ENCODE results near the gene TRIM45. TPM values are rescaled to one million over a fixed set of nuclear protein-coding genes. Genes with fewer than 3 reads are reported as not detected.

Gene TRIM45
- total RNA-seq, 1 experiment from 2014 or later = 3.2 TPM

DNA sequence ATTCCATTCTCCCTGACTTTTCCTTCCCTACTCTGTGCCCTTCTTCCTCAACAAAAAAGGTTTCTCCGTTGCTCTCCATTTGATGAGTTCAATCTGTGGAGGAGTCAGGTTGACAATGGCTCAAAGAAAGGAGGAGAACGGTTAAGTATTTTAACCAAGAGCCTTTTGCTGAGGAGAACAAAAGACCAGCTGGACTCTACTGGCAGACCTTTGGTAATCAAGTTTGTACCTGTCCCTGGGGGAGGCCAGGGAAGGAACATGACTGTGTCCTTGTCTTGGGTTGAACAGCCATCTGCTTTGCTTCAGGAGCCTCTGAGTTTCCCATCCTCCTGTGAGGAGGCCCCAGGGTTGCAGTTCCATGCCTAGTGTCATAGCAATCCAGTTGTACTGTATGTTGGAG is 31.6 kb downstream of the TRIM45 start:
- Histone ChIP-seq H3K9me3 (ENCODE audit: low read depth, low read length, poor library complexity, severe bottlenecking) (no peaks in the 10 kb centered on the region), H3K4me3 (ENCODE audit: low read depth, low read length, poor library complexity, severe bottlenecking) (no peak overlapping the region), H3K27me3 (replicated peaks; ENCODE audit: insufficient read depth, low read depth, low read length, poor library complexity) (no peaks in the 10 kb centered on the region), H3K36me3 (ENCODE audit: insufficient read depth, low read length, poor library complexity, severe bottlenecking) (peaks cover 56% of the 10 kb centered on the region), H3K4me1 (ENCODE audit: insufficient read depth, low read length, poor library complexity, severe bottlenecking) (peaks cover 21% of the 10 kb centered on the region), H3K27ac (ENCODE audit: low read depth, low read length, poor library complexity, severe bottlenecking) (no peak overlapping the region)
- POLR2A ChIA-PET (ENCODE audit: low non-redundant PET) = no interaction called here
- TF ChIP-seq, protein P1, sequence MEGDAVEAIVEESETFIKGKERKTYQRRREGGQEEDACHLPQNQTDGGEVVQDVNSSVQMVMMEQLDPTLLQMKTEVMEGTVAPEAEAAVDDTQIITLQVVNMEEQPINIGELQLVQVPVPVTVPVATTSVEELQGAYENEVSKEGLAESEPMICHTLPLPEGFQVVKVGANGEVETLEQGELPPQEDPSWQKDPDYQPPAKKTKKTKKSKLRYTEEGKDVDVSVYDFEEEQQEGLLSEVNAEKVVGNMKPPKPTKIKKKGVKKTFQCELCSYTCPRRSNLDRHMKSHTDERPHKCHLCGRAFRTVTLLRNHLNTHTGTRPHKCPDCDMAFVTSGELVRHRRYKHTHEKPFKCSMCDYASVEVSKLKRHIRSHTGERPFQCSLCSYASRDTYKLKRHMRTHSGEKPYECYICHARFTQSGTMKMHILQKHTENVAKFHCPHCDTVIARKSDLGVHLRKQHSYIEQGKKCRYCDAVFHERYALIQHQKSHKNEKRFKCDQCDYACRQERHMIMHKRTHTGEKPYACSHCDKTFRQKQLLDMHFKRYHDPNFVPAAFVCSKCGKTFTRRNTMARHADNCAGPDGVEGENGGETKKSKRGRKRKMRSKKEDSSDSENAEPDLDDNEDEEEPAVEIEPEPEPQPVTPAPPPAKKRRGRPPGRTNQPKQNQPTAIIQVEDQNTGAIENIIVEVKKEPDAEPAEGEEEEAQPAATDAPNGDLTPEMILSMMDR (conservative IDR thresholded peaks at IDR 0.05; ENCODE audit: low read depth, low read length) = no peak
- TF ChIP-seq EZH2 (IDR thresholded peaks at IDR 0.05; ENCODE audit: borderline replicate concordance, low read depth, low read length, poor library complexity, severe bottlenecking) = no peak
- CTCF ChIA-PET = no interaction called here
- no TSS peak for BruUV-seq (replicated peaks)
- intact Hi-C loops (cut with micrococcal nuclease; ENCODE audit: unreplicated experiment) = no loop called here
- no peak for DNase-seq (ENCODE audit: low spot score)

DNA sequence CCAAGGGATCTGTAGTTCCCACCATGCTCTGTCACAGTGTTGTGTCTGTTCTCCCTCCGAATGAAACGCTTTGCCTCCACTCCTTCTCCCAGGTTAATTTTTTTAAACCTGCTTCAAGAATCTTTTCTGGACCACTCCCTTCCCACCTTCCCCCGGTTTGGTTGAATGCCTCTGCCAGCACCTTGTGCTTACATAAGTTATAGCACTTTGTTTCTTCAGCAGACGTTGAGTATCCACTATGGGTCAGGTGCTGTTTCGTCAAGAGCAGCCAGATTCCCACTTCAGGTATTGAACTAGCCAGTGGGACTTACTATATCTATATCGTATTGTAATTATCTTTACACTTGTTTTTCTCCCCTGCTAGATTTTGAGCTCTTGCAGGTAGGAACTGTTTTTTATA is 33.9 kb downstream of the TRIM45 start:
- no peak for TF ChIP-seq EZH2 (IDR thresholded peaks at IDR 0.05; ENCODE audit: borderline replicate concordance, low read depth, low read length, poor library complexity, severe bottlenecking)
- TF ChIP-seq, protein P1 (conservative IDR thresholded peaks at IDR 0.05; ENCODE audit: low read depth, low read length) = no peak
- ChIA-PET POLR2A (ENCODE audit: low non-redundant PET) (no interaction called here), CTCF (no interaction called here)
- Histone ChIP-seq H3K4me3 (ENCODE audit: low read depth, low read length, poor library complexity, severe bottlenecking) (no peak overlapping the region), H3K27me3 (replicated peaks; ENCODE audit: insufficient read depth, low read depth, low read length, poor library complexity) (no peaks in the 10 kb centered on the region), H3K27ac (ENCODE audit: low read depth, low read length, poor library complexity, severe bottlenecking) (no peak overlapping the region), H3K4me1 (ENCODE audit: insufficient read depth, low read length, poor library complexity, severe bottlenecking) (peaks cover 1% of the 10 kb centered on the region), H3K9me3 (ENCODE audit: low read depth, low read length, poor library complexity, severe bottlenecking) (no peaks in the 10 kb centered on the region), H3K36me3 (ENCODE audit: insufficient read depth, low read length, poor library complexity, severe bottlenecking) (peaks cover 38% of the 10 kb centered on the region)
- DNase-seq (ENCODE audit: low spot score) = no peak
- no TSS peak for BruUV-seq (replicated peaks)
- intact Hi-C loops (cut with micrococcal nuclease; ENCODE audit: unreplicated experiment) = no loop called here

DNA sequence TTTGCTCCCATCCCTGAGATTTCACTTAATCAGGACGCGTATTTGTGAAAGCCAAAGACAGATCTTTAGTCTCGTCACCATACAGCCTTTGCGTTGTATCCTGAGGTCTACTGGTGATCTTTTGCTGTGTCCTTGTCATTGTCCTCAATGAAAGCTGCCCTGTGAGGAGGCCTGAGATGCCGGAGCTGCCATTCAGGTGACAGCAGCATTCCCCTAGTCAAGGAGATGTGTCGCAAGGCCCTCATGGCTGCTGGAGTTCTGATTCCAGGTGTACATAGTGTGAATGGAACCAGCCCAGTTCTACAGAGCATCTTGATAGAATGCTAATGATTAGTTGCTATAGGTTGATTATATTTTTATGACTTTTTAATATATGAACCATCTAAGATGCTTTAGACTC is 37.3 kb downstream of the TRIM45 start:
- Histone ChIP-seq H3K4me1 (ENCODE audit: insufficient read depth, low read length, poor library complexity, severe bottlenecking) (no peaks in the 10 kb centered on the region), H3K27me3 (replicated peaks; ENCODE audit: insufficient read depth, low read depth, low read length, poor library complexity) (no peaks in the 10 kb centered on the region), H3K9me3 (ENCODE audit: low read depth, low read length, poor library complexity, severe bottlenecking) (no peaks in the 10 kb centered on the region), H3K36me3 (ENCODE audit: insufficient read depth, low read length, poor library complexity, severe bottlenecking) (peaks cover 38% of the 10 kb centered on the region), H3K4me3 (ENCODE audit: low read depth, low read length, poor library complexity, severe bottlenecking) (no peak overlapping the region), H3K27ac (ENCODE audit: low read depth, low read length, poor library complexity, severe bottlenecking) (no peak overlapping the region)
- intact Hi-C loops (cut with micrococcal nuclease; ENCODE audit: unreplicated experiment) = no loop called here
- TF ChIP-seq, protein P1 (conservative IDR thresholded peaks at IDR 0.05; ENCODE audit: low read depth, low read length) = no peak
- no peak for TF ChIP-seq EZH2 (IDR thresholded peaks at IDR 0.05; ENCODE audit: borderline replicate concordance, low read depth, low read length, poor library complexity, severe bottlenecking)
- no TSS peak for BruUV-seq (replicated peaks)
- ChIA-PET POLR2A (ENCODE audit: low non-redundant PET) (no interaction called here), CTCF (no interaction called here)
- DNase-seq (ENCODE audit: low spot score) = no peak
